PFSK-1 (cell line): ENCODE measurements around the gene KCTD3.

Experiments used
- FOXP2 ChIP-seq: optimal IDR thresholded peaks from 2 replicates; pipeline ENCODE3; 2011; ENCODE audit warnings: borderline replicate concordance, control low read depth, inconsistent platforms; ENCODE audit not compliant: insufficient read depth; ENCODE audit errors: extremely low read length, extremely low read depth
- POLR2AphosphoS5 ChIP-seq: IDR thresholded peaks from 2 replicates; pipeline ENCODE4 v1.6.1; 2012; ENCODE audit warnings: low read depth, mild to moderate bottlenecking, control low read depth, low read length, moderate library complexity
- REST ChIP-seq, 2 experiments: IDR thresholded peaks; 2 replicates each; pipeline versions ENCODE4 v1.6.1 to v1.8.0; 2011 to 2012; ENCODE audit warnings: low read depth in 2 of 2, low read length in 2 of 2, control low read depth in 1 of 2, inconsistent platforms in 1 of 2, mild to moderate bottlenecking in 1 of 2, moderate library complexity in 1 of 2; ENCODE audit not compliant: insufficient read depth in 1 of 2
- SIN3A ChIP-seq: IDR thresholded peaks from 2 replicates; pipeline ENCODE4 v1.6.1; 2012; ENCODE audit warnings: mild to moderate bottlenecking, low read length, moderate library complexity, borderline replicate concordance; ENCODE audit not compliant: insufficient read depth
- TAF1 ChIP-seq: IDR thresholded peaks from 2 replicates; pipeline ENCODE4 v1.6.1; 2012; ENCODE audit warnings: low read length, control low read depth, borderline replicate concordance; ENCODE audit not compliant: insufficient read depth

The KCTD3 gene

GRCh38 chr1:215648957-215649356 lies 81.9 kb downstream of the KCTD3 start:
- TF ChIP-seq REST (IDR thresholded peaks at IDR 0.05; ENCODE audit: insufficient read depth in 1 of 2, low read depth in 2 of 2, low read length in 2 of 2) (no peak), POLR2AphosphoS5 (no peak), TAF1 (no peak), SIN3A (no peak), FOXP2 (no peak)

- TF ChIP-seq SIN3A, result no peak
- no peak for TF ChIP-seq REST (IDR thresholded peaks at IDR 0.05; ENCODE audit: insufficient read depth in 1 of 2, low read depth in 2 of 2, low read length in 2 of 2)
- TF ChIP-seq FOXP2, result no peak
Measured at GRCh38 chr1:215650446-215651149, 83.5 kb downstream of the KCTD3 start.

GRCh38 chr1:215651867-215652266 lies 84.8 kb downstream of the KCTD3 start:
- TF ChIP-seq POLR2AphosphoS5, result no peak
- TF ChIP-seq SIN3A, result no peak
- no peak for TF ChIP-seq REST (IDR thresholded peaks at IDR 0.05; ENCODE audit: insufficient read depth in 1 of 2, low read depth in 2 of 2, low read length in 2 of 2)
- no peak for TF ChIP-seq TAF1
- no peak for TF ChIP-seq FOXP2

GRCh38 chr1:215652371-215652770 lies 85.3 kb downstream of the KCTD3 start:
- TF ChIP-seq REST (IDR thresholded peaks at IDR 0.05; ENCODE audit: insufficient read depth in 1 of 2, low read depth in 2 of 2, low read length in 2 of 2) (no peak), SIN3A (no peak), POLR2AphosphoS5 (no peak), FOXP2 (no peak), TAF1 (no peak)

GRCh38 chr1:215657047-215657446 lies 89.9 kb downstream of the KCTD3 start:
- TF ChIP-seq TAF1 (no peak), FOXP2 (no peak), REST (IDR thresholded peaks at IDR 0.05; ENCODE audit: insufficient read depth in 1 of 2, low read depth in 2 of 2, low read length in 2 of 2) (no peak), POLR2AphosphoS5 (no peak), SIN3A (no peak)
